ENCODE data around the gene RTEL1. TPM values are rescaled to one million over a fixed set of nuclear protein-coding genes. Genes with fewer than 3 reads are reported as not detected.

Gene RTEL1
- total RNA-seq, 4 donors from 2014 or later, result 28.2 to 62.4 (median 46.7) TPM

DNA sequence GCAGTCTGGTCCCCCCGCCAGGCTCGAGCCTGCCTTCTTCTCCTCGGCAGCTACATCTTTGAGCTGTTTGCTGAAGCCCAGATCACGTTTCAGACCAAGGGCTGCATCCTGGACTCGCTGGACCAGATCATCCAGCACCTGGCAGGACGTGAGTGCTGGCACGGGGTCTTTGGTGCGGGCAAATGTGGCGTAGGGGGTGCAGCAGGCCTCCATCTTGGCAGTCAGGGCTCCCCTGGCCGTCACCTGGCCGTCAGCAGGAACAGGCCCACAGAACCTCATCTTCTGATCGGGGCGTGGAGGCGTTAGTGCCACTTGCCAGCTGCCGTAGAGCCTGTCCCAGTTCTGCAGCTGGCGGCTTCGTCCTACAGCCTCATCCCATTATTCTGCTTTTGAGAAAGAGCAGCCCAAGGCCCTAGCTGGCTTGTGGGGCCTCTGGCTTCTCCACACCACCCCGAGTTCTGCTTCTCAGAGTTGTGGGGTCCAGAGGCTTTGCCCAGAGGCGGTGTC is 21.7 kb downstream of the RTEL1 start:
- Histone ChIP-seq H3K27me3 (no peaks in the 10 kb centered on the region), H3K9me3 (no peaks in the 10 kb centered on the region), H3K4me1 (peaks cover 0 to 21% (median 8%) of the 10 kb centered on the region in 4 donors), H3K36me3 (peaks cover 0 to 79% (median 2%) of the 10 kb centered on the region in 3 donors), H3K4me3 (no peak overlapping the region), H3K27ac (no peak overlapping the region)
- 89 to 94% methylated on average over 14 of the region's 19 CpGs for WGBS, 2 donors
- DNase-seq (ENCODE audit: low spot score in 2 of 2), result no peak
- TF ChIP-seq POLR2A (IDR thresholded peaks at IDR 0.05) (no peak), EP300 (IDR thresholded peaks at IDR 0.05) (no peak)
- TF ChIP-seq, protein P1, sequence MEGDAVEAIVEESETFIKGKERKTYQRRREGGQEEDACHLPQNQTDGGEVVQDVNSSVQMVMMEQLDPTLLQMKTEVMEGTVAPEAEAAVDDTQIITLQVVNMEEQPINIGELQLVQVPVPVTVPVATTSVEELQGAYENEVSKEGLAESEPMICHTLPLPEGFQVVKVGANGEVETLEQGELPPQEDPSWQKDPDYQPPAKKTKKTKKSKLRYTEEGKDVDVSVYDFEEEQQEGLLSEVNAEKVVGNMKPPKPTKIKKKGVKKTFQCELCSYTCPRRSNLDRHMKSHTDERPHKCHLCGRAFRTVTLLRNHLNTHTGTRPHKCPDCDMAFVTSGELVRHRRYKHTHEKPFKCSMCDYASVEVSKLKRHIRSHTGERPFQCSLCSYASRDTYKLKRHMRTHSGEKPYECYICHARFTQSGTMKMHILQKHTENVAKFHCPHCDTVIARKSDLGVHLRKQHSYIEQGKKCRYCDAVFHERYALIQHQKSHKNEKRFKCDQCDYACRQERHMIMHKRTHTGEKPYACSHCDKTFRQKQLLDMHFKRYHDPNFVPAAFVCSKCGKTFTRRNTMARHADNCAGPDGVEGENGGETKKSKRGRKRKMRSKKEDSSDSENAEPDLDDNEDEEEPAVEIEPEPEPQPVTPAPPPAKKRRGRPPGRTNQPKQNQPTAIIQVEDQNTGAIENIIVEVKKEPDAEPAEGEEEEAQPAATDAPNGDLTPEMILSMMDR (IDR thresholded peaks at IDR 0.05), result no peak

DNA sequence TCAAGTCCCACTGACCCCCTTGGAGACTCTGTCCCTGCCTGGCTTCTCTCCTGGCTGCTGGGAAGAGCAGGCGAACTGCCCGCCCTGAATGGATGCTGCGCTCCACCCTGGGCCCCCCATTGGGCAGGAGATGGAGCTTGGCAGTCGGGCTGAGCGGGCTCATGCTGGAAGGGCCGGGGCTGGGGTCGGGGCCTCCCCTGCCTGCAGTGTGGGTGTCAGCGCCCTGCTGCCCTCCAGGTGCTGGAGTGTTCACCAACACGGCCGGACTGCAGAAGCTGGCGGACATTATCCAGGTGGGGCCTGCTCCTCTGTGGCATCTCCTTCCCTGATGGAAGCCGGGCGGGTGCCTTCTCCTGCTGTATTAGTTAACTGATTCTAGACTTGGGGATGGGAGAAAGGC is 22.3 kb downstream of the RTEL1 start:
- Histone ChIP-seq H3K27ac (no peak overlapping the region), H3K27me3 (no peaks in the 10 kb centered on the region), H3K4me3 (no peak overlapping the region), H3K9me3 (no peaks in the 10 kb centered on the region), H3K36me3 (peaks cover 0 to 73% (median 2%) of the 10 kb centered on the region in 3 donors), H3K4me1 (peaks cover 0 to 27% (median 11%) of the 10 kb centered on the region in 4 donors)
- TF ChIP-seq, protein P1 (IDR thresholded peaks at IDR 0.05), result no peak
- no peak for TF ChIP-seq EP300 (IDR thresholded peaks at IDR 0.05)
- TF ChIP-seq POLR2A (IDR thresholded peaks at IDR 0.05), result no peak
- no peak for DNase-seq (ENCODE audit: low spot score in 2 of 2)
- WGBS, 2 donors, result 94 to 95% methylated on average over 6 to 8 of the region's 13 CpGs

DNA sequence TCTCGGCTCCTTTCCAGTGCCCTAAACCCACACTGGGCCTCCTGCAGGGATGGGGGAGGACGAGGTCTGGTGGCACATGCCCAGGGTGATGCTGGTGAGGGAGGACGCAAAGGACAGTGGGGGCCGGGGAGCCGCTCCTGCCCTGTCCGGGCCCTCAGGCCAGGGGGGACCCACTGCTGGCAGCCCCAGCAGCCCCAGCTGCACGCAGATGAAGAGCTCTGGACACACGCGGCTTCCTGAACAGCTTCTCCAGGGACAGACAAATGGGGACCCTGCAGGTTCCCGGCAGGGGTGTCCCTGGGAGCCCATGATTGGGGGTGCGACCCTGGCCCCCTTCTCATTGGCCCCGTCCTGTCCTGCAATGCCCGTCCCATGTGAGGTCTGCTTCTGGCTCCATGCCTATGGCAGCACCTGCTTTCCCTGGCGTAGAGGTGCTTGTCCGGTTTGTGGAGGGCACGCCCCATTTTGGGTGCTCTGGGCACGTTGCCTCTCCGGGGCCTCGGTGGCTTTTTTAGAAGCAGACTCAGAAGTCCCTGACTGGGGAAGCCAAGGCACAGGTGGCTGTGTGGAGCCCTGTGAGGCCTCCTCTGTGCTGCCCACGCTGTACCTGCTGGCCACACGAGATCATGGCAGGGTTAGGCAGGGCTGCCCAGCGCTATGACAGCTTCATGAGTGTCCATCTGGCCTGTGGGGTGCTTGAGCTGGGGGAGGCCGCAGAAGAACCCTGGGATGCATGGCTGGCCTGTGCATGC is 22.9 kb downstream of the RTEL1 start:
- H3K4me1 ChIP-seq, result peaks cover 0 to 33% (median 17%) of the 10 kb centered on the region in 4 donors
- H3K27me3 ChIP-seq, result no peaks in the 10 kb centered on the region
- H3K36me3 ChIP-seq, result peaks cover 0 to 67% (median 2%) of the 10 kb centered on the region in 3 donors
- WGBS, 2 donors, result 95% methylated on average over 15 to 16 of the region's 23 CpGs
- no peak for DNase-seq (ENCODE audit: low spot score in 2 of 2)
- H3K27ac ChIP-seq, result no peak overlapping the region
- no peak for TF ChIP-seq EP300 (IDR thresholded peaks at IDR 0.05)
- H3K9me3 ChIP-seq, result no peaks in the 10 kb centered on the region
- no peak overlapping the region for H3K4me3 ChIP-seq

DNA sequence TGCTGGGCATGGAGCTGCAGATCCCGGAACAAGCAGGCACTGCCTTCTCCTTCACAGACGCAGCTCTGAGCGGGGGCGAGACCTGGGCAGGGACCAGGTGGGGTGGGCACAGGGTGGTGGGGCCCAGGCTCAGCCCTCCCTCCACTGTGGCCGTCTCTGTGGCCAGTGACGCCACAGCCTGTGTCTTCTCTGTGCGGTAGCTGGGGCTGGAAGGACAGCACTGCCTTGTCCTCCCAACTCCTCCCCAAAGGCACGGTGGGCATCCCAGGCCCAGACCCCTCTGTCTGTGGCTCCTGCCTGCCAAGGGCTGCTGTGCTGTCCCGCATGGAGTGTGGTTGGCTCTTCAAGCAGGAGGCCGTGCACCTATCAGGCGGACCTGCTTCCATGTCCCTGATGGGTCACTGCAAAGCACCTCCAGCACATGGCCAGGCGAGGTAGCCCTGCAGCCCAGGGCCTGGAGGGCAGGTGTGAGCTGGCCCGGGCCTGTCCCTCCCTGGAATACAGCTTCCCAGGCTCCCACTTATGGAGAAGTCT is 23.6 kb downstream of the RTEL1 start:
- WGBS, 2 donors, result 94 to 97% methylated on average over 6 to 8 of the region's 13 CpGs
- H3K27me3 ChIP-seq, result no peaks in the 10 kb centered on the region
- TF ChIP-seq, protein P1 (IDR thresholded peaks at IDR 0.05), result no peak
- TF ChIP-seq EP300 (IDR thresholded peaks at IDR 0.05) (no peak), POLR2A (IDR thresholded peaks at IDR 0.05) (no peak)
- H3K4me3 ChIP-seq, result no peak overlapping the region
- peaks cover 0 to 40% (median 24%) of the 10 kb centered on the region in 4 donors for H3K4me1 ChIP-seq
- H3K9me3 ChIP-seq, result no peaks in the 10 kb centered on the region
- no peak for DNase-seq (ENCODE audit: low spot score in 2 of 2)
- peaks cover 0 to 61% (median 2%) of the 10 kb centered on the region in 3 donors for H3K36me3 ChIP-seq
- peak overlapping the region in 3 of 4 donors; percentile 59 to 83 (median 79) for H3K27ac ChIP-seq

DNA sequence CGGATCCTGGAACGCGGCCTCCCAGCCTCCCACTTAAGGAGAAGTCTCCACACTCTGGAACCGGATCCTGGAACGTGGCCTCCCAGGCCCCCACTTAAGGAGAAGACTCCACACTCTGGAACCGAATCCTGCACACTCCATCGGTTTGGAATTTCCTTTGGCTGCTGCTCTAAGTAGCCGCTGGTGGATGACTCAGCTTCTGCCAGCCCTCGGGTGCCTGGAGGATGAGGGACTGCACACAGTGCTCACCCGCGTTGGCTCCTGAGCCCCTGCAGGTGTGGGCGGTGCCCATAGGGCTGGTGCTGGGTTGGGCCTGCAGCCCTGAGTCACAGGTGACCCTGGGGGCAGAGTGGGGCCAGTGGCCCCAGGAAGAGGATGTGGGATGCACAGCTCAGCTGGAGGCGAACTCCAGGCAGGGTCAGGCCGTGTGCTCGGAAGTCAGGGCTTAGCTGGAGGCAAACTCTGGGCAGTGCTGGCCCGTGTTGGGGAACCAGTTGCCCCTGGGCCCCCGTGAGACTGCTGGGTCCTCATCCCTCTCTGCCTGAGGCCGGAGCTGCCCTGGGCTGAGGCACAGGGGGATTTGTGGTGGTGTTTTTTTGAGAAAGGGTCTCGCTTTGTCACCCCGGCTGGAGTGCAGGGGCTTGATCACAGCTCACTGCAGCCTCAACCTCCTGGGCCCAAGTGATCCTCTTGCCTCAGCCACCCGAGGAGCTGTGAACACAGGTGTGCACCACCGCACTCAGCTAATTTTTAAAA is 24.4 kb downstream of the RTEL1 start:
- Histone ChIP-seq H3K36me3 (peaks cover 0 to 52% (median 0%) of the 10 kb centered on the region in 3 donors), H3K27me3 (no peaks in the 10 kb centered on the region), H3K9me3 (no peaks in the 10 kb centered on the region), H3K4me1 (peaks cover 0 to 48% (median 31%) of the 10 kb centered on the region in 4 donors), H3K4me3 (no peak overlapping the region), H3K27ac (peak overlapping the region in 3 of 4 donors; percentile 59 to 83 (median 79))
- peak in 1 of 2 donors; percentile 45 for TF ChIP-seq EP300 (IDR thresholded peaks at IDR 0.05)
- TF ChIP-seq, protein P1 (IDR thresholded peaks at IDR 0.05), result no peak
- TF ChIP-seq POLR2A (IDR thresholded peaks at IDR 0.05), result no peak
- 48 to 52% methylated on average over 16 to 22 of the region's 22 CpGs for WGBS, 2 donors
- peak in 1 of 2 donors; percentile 46 for DNase-seq (ENCODE audit: low spot score in 2 of 2)

Measured in tibial nerve (tissue), 4 donors.